ENCODE results near the gene ARG2. TPM values are rescaled to one million over a fixed set of nuclear protein-coding genes. Genes with fewer than 3 reads are reported as not detected.
"Not testable (repeated sequence)": the region's sequence is repeated elsewhere in the genome, so short reads cannot be mapped to it uniquely, and the experiment has no call there.

ARG2 gene
- polyA plus RNA-seq, 3 donors, result 0.13 to 0.46 (median 0.33) TPM

- Histone ChIP-seq H4K20me1 (ENCODE audit: insufficient read depth, low read length) (no peaks in the 10 kb centered on the region), H3K36me3 (replicated peaks in 1 of 2; ENCODE audit: control insufficient read depth in 1 of 2, insufficient read depth in 2 of 2, low read length in 2 of 2) (peaks cover 57 to 69% of the 10 kb centered on the region in 2 donors), H3K4me2 (replicated peaks; ENCODE audit: extremely low read depth, low read length, poor library complexity, severe bottlenecking) (no peak overlapping the region), H3K9me3 (replicated peaks in 1 of 2; ENCODE audit: control insufficient read depth in 1 of 2, insufficient read depth in 1 of 2, low read length in 2 of 2) (no peaks in the 10 kb centered on the region), H3K79me2 (ENCODE audit: insufficient read depth, low read length) (no peaks in the 10 kb centered on the region), H3K9ac (ENCODE audit: insufficient read depth, low read length, poor library complexity, severe bottlenecking) (no peak overlapping the region), H2AFZ (ENCODE audit: insufficient read depth, low read depth, low read length, poor library complexity, severe bottlenecking) (no peak overlapping the region), H3K27ac (ENCODE audit: low read depth in 1 of 2, low read length in 2 of 2) (no peak overlapping the region), H3K4me1 (ENCODE audit: control insufficient read depth in 1 of 2, insufficient read depth in 2 of 2, low read length in 2 of 2) (no peaks in the 10 kb centered on the region), H3K27me3 (ENCODE audit: control insufficient read depth in 2 of 2, insufficient read depth in 2 of 2, low read length in 2 of 2) (no peaks in the 10 kb centered on the region), H3K4me3 (replicated peaks in 1 of 3; ENCODE audit: low read depth in 2 of 3, low read length in 3 of 3) (no peak overlapping the region)
- WGBS (ENCODE audit: insufficient coverage), result no CpG with 5 or more reads among the region's 2 CpGs
- Mint-ChIP-seq H3K36me3 (peaks cover 55 to 59% of the 10 kb centered on the region in 2 donors), H3K9me3 (no peaks in the 10 kb centered on the region), H3K4me1 (peaks cover 2% of the 10 kb centered on the region), H3K27ac (no peak overlapping the region), H3K27me3 (ENCODE audit: low read depth in 3 of 3) (no peaks in the 10 kb centered on the region), H3K4me3 (no peak overlapping the region)
- no peak for DNase-seq
- intact Hi-C loops (cut with micrococcal nuclease), result no loop called here
- TF ChIP-seq, protein P1, sequence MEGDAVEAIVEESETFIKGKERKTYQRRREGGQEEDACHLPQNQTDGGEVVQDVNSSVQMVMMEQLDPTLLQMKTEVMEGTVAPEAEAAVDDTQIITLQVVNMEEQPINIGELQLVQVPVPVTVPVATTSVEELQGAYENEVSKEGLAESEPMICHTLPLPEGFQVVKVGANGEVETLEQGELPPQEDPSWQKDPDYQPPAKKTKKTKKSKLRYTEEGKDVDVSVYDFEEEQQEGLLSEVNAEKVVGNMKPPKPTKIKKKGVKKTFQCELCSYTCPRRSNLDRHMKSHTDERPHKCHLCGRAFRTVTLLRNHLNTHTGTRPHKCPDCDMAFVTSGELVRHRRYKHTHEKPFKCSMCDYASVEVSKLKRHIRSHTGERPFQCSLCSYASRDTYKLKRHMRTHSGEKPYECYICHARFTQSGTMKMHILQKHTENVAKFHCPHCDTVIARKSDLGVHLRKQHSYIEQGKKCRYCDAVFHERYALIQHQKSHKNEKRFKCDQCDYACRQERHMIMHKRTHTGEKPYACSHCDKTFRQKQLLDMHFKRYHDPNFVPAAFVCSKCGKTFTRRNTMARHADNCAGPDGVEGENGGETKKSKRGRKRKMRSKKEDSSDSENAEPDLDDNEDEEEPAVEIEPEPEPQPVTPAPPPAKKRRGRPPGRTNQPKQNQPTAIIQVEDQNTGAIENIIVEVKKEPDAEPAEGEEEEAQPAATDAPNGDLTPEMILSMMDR (IDR thresholded peaks at IDR 0.05), result no peak
Observed at GRCh38 chr14:67589204-67589770, 30.4 kb upstream of the ARG2 start.

GRCh38 chr14:67593650-67594049, 26.1 kb upstream of the ARG2 start:
- H3K9me3 Mint-ChIP-seq; H3K27ac ChIP-seq (ENCODE audit: low read depth in 1 of 2, low read length in 2 of 2); H3K4me1 Mint-ChIP-seq; H3K9me3 ChIP-seq (replicated peaks in 1 of 2; ENCODE audit: control insufficient read depth in 1 of 2, insufficient read depth in 1 of 2, low read length in 2 of 2); H3K4me2 ChIP-seq (replicated peaks; ENCODE audit: extremely low read depth, low read length, poor library complexity, severe bottlenecking); H4K20me1 ChIP-seq (ENCODE audit: insufficient read depth, low read length); H3K27me3 Mint-ChIP-seq (ENCODE audit: low read depth in 3 of 3); H3K4me3 Mint-ChIP-seq; H3K79me2 ChIP-seq (ENCODE audit: insufficient read depth, low read length); H3K9ac ChIP-seq (ENCODE audit: insufficient read depth, low read length, poor library complexity, severe bottlenecking); H3K4me1 ChIP-seq (ENCODE audit: control insufficient read depth in 1 of 2, insufficient read depth in 2 of 2, low read length in 2 of 2); H2AFZ ChIP-seq (ENCODE audit: insufficient read depth, low read depth, low read length, poor library complexity, severe bottlenecking); intact Hi-C loops (cut with micrococcal nuclease); H3K27me3 ChIP-seq (ENCODE audit: control insufficient read depth in 2 of 2, insufficient read depth in 2 of 2, low read length in 2 of 2); H3K4me3 ChIP-seq (replicated peaks in 1 of 3; ENCODE audit: low read depth in 2 of 3, low read length in 3 of 3); DNase-seq: not testable (repeated sequence)
- H3K36me3 Mint-ChIP-seq, result peaks cover 42 to 51% of the 10 kb centered on the region in 2 donors
- peaks cover 48 to 53% of the 10 kb centered on the region in 2 donors for H3K36me3 ChIP-seq (replicated peaks in 1 of 2; ENCODE audit: control insufficient read depth in 1 of 2, insufficient read depth in 2 of 2, low read length in 2 of 2)
- WGBS (ENCODE audit: insufficient coverage), result no CpG with 5 or more reads among the region's 1 CpG
- H3K27ac Mint-ChIP-seq, result peak overlapping the region in 2 of 7 donors; percentile 27 to 35
